HCT116 (cell line): ENCODE measurements around the gene KRTAP5-4. TPM values are rescaled to one million over a fixed set of nuclear protein-coding genes. Genes with fewer than 3 reads are reported as not detected.

Experiments used
- ATAC-seq: fragments of 200-7000 bp; cut with Tn5 transposase; 2 replicates; pipeline ENCODE4 v1.9.1; 2020; ENCODE audit warnings: mild to moderate bottlenecking, moderate library complexity
- BruUV-seq: library from RNA; stranded (reverse); fragments of 400-500 nt; replicated peaks from 2 replicates; lab custom pipeline; 2021; lab: Mats Ljungman, UMichigan
- CTCF ChIA-PET: fragments of 300-600 bp; sonication (Branson Sonifier 250); formaldehyde crosslinking; loops from one replicate; lab custom pipeline; 2021; ENCODE audit warnings: antibody characterized with exemption; lab: Charles Lee
- POLR2A ChIA-PET: fragments of 300-600, 350-600 bp; sonication (Branson Sonifier 250); formaldehyde crosslinking; loops from one replicate; lab custom pipeline; 2021; ENCODE audit warnings: antibody characterized with exemption; lab: Charles Lee
- RAD21 ChIA-PET, 2 experiments: fragments of 300-600 bp; sonication (Branson Sonifier 250); formaldehyde crosslinking; loops; one replicate each; lab custom pipeline; 2023; ENCODE audit warnings: low total read pairs in 2 of 2; ENCODE audit not compliant: uncharacterized antibody in 2 of 2, unreplicated experiment in 2 of 2, low non-redundant PET in 1 of 2; lab: Charles Lee
- DNase-seq: peaks from one replicate; pipeline ENCODE4 v3.0.0-alpha.2; 2010; ENCODE audit warnings: low read depth, low spot score
- H2AFZ ChIP-seq: fragments of 200-600 bp; shearing (Covaris generic), sonication (generic); 2 replicates; pipeline ENCODE4 v1.6.1; 2017; ENCODE audit warnings: low read depth, mixed run types, mixed read lengths, antibody characterized with exemption, low read length; ENCODE audit not compliant: poor library complexity, severe bottlenecking
- H3K27ac ChIP-seq: 2 replicates; pipeline ENCODE4 v1.5.1; 2012; ENCODE audit warnings: low read depth, low read length
- H3K27me3 ChIP-seq: fragments of 200-600 bp; sonication (generic); 2 replicates; pipeline ENCODE4 v1.6.1; 2016; ENCODE audit warnings: mixed run types, low read length, mixed read lengths; ENCODE audit not compliant: insufficient read depth
- H3K36me3 ChIP-seq, 2 experiments: fragments of 200-500 bp in 1 of 2; fragments of 200-600 bp in 1 of 2; sonication (Bioruptor generic) in 1 of 2; sonication (generic) in 1 of 2; 2 replicates each; pipeline versions ENCODE4 v1.5.1 to v1.6.1; 2014 to 2016; ENCODE audit warnings: low read length in 2 of 2, inconsistent platforms in 1 of 2, mixed read lengths in 1 of 2, mixed run types in 1 of 2; ENCODE audit not compliant: insufficient read depth in 2 of 2, control insufficient read depth in 1 of 2
- H3K4me1 ChIP-seq, 2 experiments: fragments of 200-600 bp in 1 of 2; sonication (generic) in 1 of 2; 2 replicates each; pipeline versions ENCODE4 v1.5.1 to v1.6.1; 2012 to 2017; ENCODE audit warnings: low read length in 2 of 2, inconsistent platforms in 1 of 2, mild to moderate bottlenecking in 1 of 2, mixed read lengths in 1 of 2, mixed run types in 1 of 2, moderate library complexity in 1 of 2; ENCODE audit not compliant: insufficient read depth in 2 of 2, control insufficient read depth in 1 of 2
- H3K4me2 ChIP-seq: fragments of 200-600 bp; sonication (generic); 2 replicates; pipeline ENCODE4 v1.6.1; 2017; ENCODE audit warnings: mixed run types, low read length, mixed read lengths
- H3K4me3 ChIP-seq, 2 experiments: fragments of 200-600 bp in 1 of 2; sonication (generic) in 1 of 2; replicated peaks in 1 of 2; 2 replicates each; pipeline ENCODE4 v1.5.1; 2011 to 2016; ENCODE audit warnings: low read length in 2 of 2, control low read depth in 1 of 2, low read depth in 1 of 2, mild to moderate bottlenecking in 1 of 2, mixed read lengths in 1 of 2, mixed run types in 1 of 2
- H3K79me2 ChIP-seq: fragments of 200-600 bp; sonication (generic); 2 replicates; pipeline ENCODE4 v1.6.1; 2017; ENCODE audit warnings: mild to moderate bottlenecking, mixed run types, low read length, moderate library complexity, mixed read lengths; ENCODE audit not compliant: insufficient read depth
- H3K9ac ChIP-seq: fragments of 200-600 bp; sonication (generic); 2 replicates; pipeline ENCODE4 v1.6.1; 2016; ENCODE audit warnings: low read length, mixed read lengths
- H3K9me2 ChIP-seq: fragments of 200-600 bp; sonication (generic), shearing (Covaris generic); 2 replicates; pipeline ENCODE4 v1.6.1; 2017; ENCODE audit warnings: mixed run types, mild to moderate bottlenecking, moderate library complexity; ENCODE audit not compliant: insufficient read depth
- H3K9me3 ChIP-seq, 2 experiments: fragments of 200-500 bp in 1 of 2; fragments of 200-600 bp in 1 of 2; sonication (Bioruptor generic) in 1 of 2; sonication (generic) in 1 of 2; 2 replicates each; pipeline ENCODE4 v1.6.1; 2014 to 2017; ENCODE audit warnings: low read length in 2 of 2, mixed read lengths in 2 of 2, inconsistent platforms in 1 of 2, low read depth in 1 of 2, mild to moderate bottlenecking in 1 of 2, mixed run types in 1 of 2, moderate library complexity in 1 of 2; ENCODE audit not compliant: control insufficient read depth in 1 of 2, insufficient read depth in 1 of 2
- H4K20me1 ChIP-seq: fragments of 200-600 bp; sonication (generic), shearing (Covaris generic); 2 replicates; pipeline ENCODE4 v1.6.1; 2017; ENCODE audit warnings: mixed run types, mild to moderate bottlenecking, moderate library complexity; ENCODE audit not compliant: insufficient read depth
- CTCF ChIP-seq, 3 experiments: fragments of 200-600 bp in 1 of 3; sonication (generic) in 1 of 3; IDR thresholded peaks in 2 of 3; conservative IDR thresholded peaks in 1 of 3; 2 replicates each; pipeline ENCODE4 v1.5.1; 2012 to 2017; ENCODE audit warnings: low read depth in 2 of 3, low read length in 2 of 3, antibody characterized with exemption in 1 of 3, borderline replicate concordance in 1 of 3, control low read depth in 1 of 3, mild to moderate bottlenecking in 1 of 3, mixed read lengths in 1 of 3, mixed run types in 1 of 3, moderate library complexity in 1 of 3; ENCODE audit not compliant: insufficient read depth in 1 of 3
- EGR1 ChIP-seq: IDR thresholded peaks from 2 replicates; pipeline ENCODE4 v1.6.1; 2012; ENCODE audit warnings: low read depth
- ELF1 ChIP-seq: IDR thresholded peaks from 2 replicates; pipeline ENCODE4 v1.6.1; 2012; ENCODE audit warnings: low read depth, borderline replicate concordance
- EZH2 ChIP-seq: fragments of 200-600 bp; sonication (generic); IDR thresholded peaks from 2 replicates; pipeline ENCODE4 v1.6.1; 2017; ENCODE audit warnings: antibody characterized with exemption, mixed run types
- EZH2phosphoT487 ChIP-seq: fragments of 200-600 bp; IDR thresholded peaks from 2 replicates; pipeline ENCODE4 v1.6.1; 2018; ENCODE audit warnings: antibody characterized with exemption, borderline replicate concordance
- FOSL1 ChIP-seq: IDR thresholded peaks from 2 replicates; pipeline ENCODE4 v1.6.1; 2012; ENCODE audit warnings: low read depth
- POLR2A ChIP-seq: IDR thresholded peaks from 2 replicates; pipeline ENCODE4 v1.7.0; 2011; ENCODE audit warnings: borderline replicate concordance; ENCODE audit not compliant: insufficient read depth, insufficient read length; ENCODE audit errors: extremely low read depth
- POLR2AphosphoS5 ChIP-seq: IDR thresholded peaks from 2 replicates; pipeline ENCODE4 v1.6.1; 2011; ENCODE audit warnings: mild to moderate bottlenecking, low read depth, low read length, moderate library complexity
- RAD21 ChIP-seq: IDR thresholded peaks from 2 replicates; pipeline ENCODE4 v1.6.1; 2012; ENCODE audit warnings: low read depth, mild to moderate bottlenecking
- SIN3A ChIP-seq: IDR thresholded peaks from 2 replicates; pipeline ENCODE4 v1.6.1; 2012; ENCODE audit warnings: low read depth
- TCF7L2 ChIP-seq: IDR thresholded peaks from 2 replicates; pipeline ENCODE4 v1.7.0; 2011; ENCODE audit warnings: borderline replicate concordance, inconsistent platforms; ENCODE audit not compliant: insufficient read depth, insufficient read length; ENCODE audit errors: extremely low read depth
- YY1 ChIP-seq: IDR thresholded peaks from 2 replicates; pipeline ENCODE4 v1.6.1; 2011; ENCODE audit warnings: low read length, low read depth, moderate library complexity, mild to moderate bottlenecking; ENCODE audit not compliant: insufficient replicate concordance; ENCODE audit errors: extremely low read depth
- ZBTB33 ChIP-seq: IDR thresholded peaks from 2 replicates; pipeline ENCODE4 v1.6.1; 2011; ENCODE audit warnings: mild to moderate bottlenecking, low read length, moderate library complexity; ENCODE audit not compliant: insufficient replicate concordance; ENCODE audit errors: extremely low read depth
- ZFX ChIP-seq: fragments of 450-650 bp; IDR thresholded peaks from 2 replicates; pipeline ENCODE4 v1.6.1; 2017
- intact Hi-C: fragments of 100-400 bp; cut with micrococcal nuclease; formaldehyde crosslinking; loops from 2 replicates; pipeline ENCODE4 v1.10.0; 2022
- total RNA-seq: library from RNA; stranded (reverse); gene quantifications from one replicate; pipeline ENCODE4 v1.2.1, GENCODE V29; 2021; ENCODE audit not compliant: unreplicated experiment
- TF ChIP-seq, protein P1 (sequence below): IDR thresholded peaks from 2 replicates; pipeline ENCODE4 v1.6.1; 2012
- TF ChIP-seq, protein P2 (sequence below): IDR thresholded peaks from 2 replicates; pipeline ENCODE4 v1.6.1; 2012
- TF ChIP-seq, protein P3 (sequence below): IDR thresholded peaks from 2 replicates; pipeline ENCODE4 v1.6.1; 2012; ENCODE audit warnings: low read depth

KRTAP5-4 gene
- total RNA-seq, 1 experiment from 2014 or later, result not detected

DNA sequence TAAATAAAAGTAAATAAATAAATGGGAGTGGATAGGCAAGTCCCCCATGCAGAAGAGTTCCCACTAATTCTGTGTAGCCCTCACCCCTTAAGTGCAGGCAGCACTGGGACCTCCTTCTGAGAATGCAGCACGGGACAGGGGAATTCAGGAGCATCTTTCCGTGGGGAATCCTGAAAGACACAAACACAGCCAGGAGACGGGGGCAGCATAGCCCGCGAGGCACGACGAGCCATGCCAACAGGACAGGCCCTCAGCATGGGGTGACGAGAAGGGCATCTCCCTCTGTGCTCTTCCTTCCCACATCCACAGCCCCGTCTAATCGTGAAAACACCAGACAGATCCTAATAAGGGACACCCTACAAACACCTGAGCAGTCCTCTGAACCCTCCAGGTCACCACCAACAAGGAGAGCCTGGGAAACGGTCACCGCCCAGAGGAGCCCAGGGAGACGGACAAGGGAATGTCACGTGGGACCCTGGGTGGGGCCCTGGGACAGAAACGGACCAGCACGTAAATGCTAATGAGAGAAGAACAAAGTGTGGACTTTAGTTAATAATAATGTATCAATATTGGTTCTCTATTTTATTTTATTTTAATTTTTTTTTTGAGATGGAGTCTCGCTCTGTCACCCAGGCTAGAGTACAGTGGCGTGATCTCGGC is 14.5 kb upstream of the KRTAP5-4 start:
- no peak overlapping the region for H3K4me2 ChIP-seq
- CTCF ChIA-PET, result interaction anchor here (1.3 kb wide), 1 partner anchor 17 kb away, joined by 3 read pairs; no protein-coding TSS in a partner anchor
- no TSS peak for BruUV-seq
- no peak overlapping the region for H3K4me3 ChIP-seq
- H3K4me1 ChIP-seq, result peaks cover 0 to 9% of the 10 kb centered on the region in 2 experiments; a peak in 1 of 4 replicates
- H3K36me3 ChIP-seq, result no peaks in the 10 kb centered on the region
- TF ChIP-seq RAD21, result no peak
- TF ChIP-seq EZH2, result no peak
- no peak for TF ChIP-seq CTCF (IDR thresholded peaks at IDR 0.05 in 2 of 3, conservative IDR thresholded peaks at IDR 0.05 in 1 of 3; ENCODE audit: borderline replicate concordance in 1 of 3, insufficient read depth in 1 of 3, low read depth in 2 of 3, low read length in 2 of 3)
- TF ChIP-seq ZFX, result no peak
- TF ChIP-seq TCF7L2, result no peak
- TF ChIP-seq FOSL1, result no peak
- TF ChIP-seq POLR2A, result no peak
- TF ChIP-seq ELF1, result no peak
- no peak for TF ChIP-seq POLR2AphosphoS5
- TF ChIP-seq SIN3A, result no peak
- no peak for TF ChIP-seq YY1
- no peak for TF ChIP-seq EGR1
- no peak for TF ChIP-seq ZBTB33
- TF ChIP-seq, protein P1, sequence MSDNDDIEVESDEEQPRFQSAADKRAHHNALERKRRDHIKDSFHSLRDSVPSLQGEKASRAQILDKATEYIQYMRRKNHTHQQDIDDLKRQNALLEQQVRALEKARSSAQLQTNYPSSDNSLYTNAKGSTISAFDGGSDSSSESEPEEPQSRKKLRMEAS, result no peak
- TF ChIP-seq EZH2phosphoT487, result no peak
- TF ChIP-seq, protein P2, sequence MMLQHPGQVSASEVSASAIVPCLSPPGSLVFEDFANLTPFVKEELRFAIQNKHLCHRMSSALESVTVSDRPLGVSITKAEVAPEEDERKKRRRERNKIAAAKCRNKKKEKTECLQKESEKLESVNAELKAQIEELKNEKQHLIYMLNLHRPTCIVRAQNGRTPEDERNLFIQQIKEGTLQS, result no peak
- TF ChIP-seq, protein P3, sequence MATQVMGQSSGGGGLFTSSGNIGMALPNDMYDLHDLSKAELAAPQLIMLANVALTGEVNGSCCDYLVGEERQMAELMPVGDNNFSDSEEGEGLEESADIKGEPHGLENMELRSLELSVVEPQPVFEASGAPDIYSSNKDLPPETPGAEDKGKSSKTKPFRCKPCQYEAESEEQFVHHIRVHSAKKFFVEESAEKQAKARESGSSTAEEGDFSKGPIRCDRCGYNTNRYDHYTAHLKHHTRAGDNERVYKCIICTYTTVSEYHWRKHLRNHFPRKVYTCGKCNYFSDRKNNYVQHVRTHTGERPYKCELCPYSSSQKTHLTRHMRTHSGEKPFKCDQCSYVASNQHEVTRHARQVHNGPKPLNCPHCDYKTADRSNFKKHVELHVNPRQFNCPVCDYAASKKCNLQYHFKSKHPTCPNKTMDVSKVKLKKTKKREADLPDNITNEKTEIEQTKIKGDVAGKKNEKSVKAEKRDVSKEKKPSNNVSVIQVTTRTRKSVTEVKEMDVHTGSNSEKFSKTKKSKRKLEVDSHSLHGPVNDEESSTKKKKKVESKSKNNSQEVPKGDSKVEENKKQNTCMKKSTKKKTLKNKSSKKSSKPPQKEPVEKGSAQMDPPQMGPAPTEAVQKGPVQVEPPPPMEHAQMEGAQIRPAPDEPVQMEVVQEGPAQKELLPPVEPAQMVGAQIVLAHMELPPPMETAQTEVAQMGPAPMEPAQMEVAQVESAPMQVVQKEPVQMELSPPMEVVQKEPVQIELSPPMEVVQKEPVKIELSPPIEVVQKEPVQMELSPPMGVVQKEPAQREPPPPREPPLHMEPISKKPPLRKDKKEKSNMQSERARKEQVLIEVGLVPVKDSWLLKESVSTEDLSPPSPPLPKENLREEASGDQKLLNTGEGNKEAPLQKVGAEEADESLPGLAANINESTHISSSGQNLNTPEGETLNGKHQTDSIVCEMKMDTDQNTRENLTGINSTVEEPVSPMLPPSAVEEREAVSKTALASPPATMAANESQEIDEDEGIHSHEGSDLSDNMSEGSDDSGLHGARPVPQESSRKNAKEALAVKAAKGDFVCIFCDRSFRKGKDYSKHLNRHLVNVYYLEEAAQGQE, result no peak
- H3K9me3 ChIP-seq, result no peaks in the 10 kb centered on the region
- H3K27me3 ChIP-seq, result peaks cover 3% of the 10 kb centered on the region; the same call in 1 of the 2 replicates
- no peak overlapping the region for H3K27ac ChIP-seq
- H3K79me2 ChIP-seq, result no peaks in the 10 kb centered on the region
- H2AFZ ChIP-seq, result no peak overlapping the region
- RAD21 ChIA-PET, result no interaction called here
- no peaks in the 10 kb centered on the region for H4K20me1 ChIP-seq
- DNase-seq, result no peak
- POLR2A ChIA-PET, result no interaction called here
- H3K9me2 ChIP-seq, result no peaks in the 10 kb centered on the region
- H3K9ac ChIP-seq, result no peak overlapping the region
- ATAC-seq, result no peak
- intact Hi-C loops, result no loop called here
